Embryonic facial prominence (tissue), 1 donor: ENCODE data around the gene YKT6.

Source experiments
- DNase-seq: peaks from one replicate; pipeline ENCODE4 v3.0.0-alpha.2; 2016; ENCODE audit errors: extremely low spot score

Gene YKT6

DNA sequence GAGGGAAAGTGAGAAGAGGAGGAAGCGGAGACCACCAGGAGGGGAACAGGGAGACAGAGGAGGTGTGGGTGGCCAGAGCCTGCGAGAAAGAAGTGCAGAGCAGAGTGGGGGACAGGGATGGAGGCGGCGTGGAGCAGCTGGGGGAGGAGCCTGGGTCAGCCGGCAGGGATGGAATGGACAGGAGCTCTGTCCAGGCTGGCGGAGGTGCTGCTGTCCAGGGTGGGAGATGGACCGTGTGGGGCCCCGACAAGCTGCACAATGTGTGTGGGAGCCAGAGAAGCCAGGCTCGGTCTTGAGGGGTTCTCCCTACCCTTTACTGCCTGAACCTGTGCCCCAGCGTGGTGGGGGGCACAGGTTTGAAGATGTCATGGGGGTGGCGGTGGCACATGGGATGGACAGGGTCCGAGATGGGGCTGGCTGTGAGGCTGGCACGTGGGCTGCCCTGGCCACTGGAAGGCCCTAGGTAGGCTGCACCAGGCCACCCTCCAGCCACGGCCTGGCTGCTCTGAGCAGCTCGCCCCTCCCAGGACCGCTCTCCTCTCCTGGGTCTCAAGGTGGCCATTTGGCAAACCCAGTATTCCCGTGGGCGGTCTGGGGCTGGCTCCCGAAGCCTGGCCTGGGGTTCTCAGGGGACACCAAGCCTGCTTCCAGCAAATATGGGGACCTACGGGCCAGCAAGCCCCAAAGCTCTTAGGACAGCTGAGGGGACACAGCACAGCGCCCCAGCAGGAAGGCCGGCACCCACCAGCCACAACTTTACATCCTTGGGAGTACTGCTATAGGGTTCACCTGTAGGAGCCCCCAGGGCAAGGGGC is 32.3 kb downstream of the YKT6 start:
- no peak for DNase-seq

DNA sequence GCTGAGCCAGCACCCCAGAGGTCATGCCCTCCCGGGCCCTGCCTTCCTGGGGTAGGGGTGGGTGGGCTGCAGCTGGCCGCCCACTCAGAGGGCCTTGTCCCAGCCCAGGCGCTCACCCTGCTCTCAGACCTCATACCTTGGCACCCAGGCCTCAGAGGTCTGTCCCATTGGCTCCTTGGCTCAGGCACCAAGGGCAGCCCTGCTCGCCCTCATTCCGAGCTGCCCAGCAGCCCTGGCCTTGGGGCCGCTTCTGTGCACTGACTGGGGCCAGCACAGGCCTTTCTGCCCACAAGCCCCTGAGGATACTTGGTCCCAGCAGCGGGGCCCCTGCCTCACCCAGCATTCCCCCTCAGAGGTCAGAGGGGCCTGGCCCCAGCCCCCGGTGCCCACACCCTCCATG is 34.3 kb downstream of the YKT6 start:
- DNase-seq, result no peak

DNA sequence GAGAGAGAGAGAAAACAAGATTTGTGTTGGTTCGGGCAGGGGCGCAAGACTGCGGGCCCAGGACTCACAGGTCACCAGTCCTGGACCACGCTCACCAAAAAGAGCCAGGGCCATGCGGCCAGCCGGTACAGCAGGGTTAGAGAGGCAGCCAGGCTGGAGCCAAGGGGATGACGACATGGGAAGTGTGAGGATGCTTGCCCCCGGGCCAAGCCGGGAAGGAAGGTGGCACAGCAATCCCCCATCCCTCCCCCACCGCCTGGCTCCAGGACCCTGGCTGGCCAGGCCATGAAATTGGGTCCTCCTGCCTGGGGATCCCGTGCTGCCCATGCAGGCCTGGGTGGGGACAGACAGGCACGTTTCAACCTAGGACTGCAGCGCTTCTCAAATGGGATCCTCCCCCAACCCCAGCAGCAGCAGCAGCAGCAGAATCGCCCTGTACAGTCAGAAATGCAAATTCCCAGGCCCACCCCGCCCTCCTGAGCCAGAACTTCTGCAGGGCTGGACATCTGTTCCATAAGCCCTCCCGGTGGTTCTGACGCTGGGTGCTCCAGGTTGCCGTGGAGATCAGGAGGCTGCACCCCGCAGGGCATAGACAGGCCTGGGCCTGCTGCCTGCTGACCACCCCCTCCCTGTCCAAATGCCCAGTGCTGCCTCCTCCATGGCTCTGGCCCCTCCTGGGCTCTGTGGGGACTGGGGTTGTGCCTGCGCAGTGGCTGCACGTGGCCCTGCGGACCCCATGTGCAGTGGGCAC is 35.0 kb downstream of the YKT6 start:
- DNase-seq, result no peak

DNA sequence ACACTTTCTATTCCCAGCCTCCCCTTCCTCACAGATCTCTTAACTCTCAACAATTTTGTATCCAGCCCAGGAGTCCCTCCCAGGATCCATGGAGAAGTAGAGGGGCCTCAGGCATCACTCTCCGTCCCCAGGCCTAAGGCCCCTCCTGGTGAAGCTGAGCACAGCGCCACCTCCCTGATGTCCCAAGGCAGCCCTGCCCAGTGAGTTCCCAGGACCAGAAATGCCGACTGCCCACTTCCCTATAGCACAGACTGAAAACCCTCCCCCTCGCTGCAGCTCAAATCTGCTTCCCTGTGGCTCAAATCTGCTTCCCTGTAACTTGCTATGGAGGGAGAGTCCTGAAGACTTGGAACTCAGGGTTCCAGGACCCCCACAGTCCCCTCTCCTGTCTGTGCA is 35.6 kb downstream of the YKT6 start:
- no peak for DNase-seq

DNA sequence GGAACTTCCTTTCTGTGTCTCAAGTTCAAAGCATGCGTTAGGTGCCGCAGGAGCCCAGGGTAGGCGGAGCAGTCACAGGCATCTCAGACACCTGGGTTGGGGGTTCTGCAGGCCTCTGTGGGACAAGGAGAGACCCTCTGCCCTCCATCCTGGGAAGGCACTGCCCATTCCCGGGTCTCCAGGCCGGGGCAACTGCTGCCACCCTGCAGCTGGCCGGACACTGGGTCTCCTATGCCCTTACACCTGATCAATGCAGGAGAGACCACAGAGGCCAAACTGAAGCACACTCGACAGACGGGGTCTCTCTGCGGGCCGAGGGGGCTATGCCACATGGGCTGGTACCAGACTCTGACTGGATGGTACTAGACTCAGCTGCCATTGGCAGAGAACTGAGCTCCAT is 36.9 kb downstream of the YKT6 start:
- DNase-seq, result no peak

DNA sequence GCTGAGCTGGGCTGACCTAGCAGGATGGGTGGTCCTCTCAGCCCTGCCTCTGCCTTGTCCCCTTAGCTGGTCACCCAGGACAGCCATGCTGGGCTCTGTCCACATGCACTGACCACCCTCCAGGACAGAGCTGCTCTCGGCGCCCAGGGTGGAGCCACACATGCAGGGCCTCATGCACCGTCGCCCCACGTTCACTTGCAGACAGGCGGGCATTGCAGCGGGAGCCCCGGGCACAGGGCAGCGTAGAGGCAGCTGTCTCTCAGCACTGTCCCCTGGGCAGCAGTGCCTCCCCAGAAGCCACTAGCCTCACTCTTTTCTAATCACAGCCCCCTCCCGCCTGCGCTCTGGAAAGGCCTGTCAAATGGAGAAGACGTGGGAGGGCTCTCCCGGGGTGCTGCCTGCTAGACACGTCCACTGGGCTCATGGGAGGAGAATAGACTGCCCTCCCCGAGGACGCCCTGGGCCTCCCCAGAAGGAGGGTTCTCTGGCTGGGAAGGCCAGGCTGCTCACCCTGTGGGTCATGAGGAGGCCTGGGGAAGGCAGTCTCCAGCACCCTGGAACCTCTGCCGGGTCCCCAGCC is 37.4 kb downstream of the YKT6 start:
- no peak for DNase-seq

DNA sequence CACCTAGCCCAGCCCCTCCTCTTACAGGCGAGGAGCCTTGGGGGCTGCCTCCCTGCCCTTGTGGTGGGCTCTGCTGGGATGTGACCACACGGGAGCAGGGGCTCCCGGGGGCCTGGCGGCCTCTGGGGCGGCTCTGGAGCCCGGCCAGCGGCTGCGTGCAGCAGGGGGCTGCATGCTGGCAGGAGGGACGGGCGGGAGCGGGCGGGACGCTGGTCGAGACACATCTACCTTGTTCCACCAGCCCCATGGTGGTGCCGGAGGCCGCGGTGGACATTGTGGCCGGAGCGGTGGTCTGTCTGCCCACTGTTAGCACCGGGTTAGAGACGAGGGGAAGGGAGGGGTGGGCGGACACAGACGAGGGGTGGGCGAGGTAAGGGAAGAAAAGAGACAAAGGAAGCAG is 38.6 kb downstream of the YKT6 start:
- no peak for DNase-seq

DNA sequence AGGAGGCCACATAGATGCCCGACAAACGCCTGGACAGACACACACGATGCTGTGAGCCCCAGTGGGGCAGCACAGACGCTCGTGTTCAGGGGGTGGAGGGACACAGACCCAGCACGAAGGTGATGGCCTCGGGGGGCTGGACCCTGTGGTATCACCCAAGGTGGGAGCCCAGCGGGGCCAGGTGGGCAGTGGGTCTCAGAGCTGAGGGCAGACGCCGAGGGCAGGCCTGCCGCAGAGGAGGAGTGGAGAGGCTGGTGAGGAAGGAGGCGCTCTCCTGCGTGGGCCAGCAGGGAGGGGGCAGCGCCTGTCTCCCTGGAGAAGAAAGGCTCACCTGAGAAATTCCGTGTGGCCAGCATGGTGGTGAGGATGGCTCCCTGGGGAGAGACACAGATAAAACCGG is 39.6 kb downstream of the YKT6 start:
- DNase-seq, result no peak

DNA sequence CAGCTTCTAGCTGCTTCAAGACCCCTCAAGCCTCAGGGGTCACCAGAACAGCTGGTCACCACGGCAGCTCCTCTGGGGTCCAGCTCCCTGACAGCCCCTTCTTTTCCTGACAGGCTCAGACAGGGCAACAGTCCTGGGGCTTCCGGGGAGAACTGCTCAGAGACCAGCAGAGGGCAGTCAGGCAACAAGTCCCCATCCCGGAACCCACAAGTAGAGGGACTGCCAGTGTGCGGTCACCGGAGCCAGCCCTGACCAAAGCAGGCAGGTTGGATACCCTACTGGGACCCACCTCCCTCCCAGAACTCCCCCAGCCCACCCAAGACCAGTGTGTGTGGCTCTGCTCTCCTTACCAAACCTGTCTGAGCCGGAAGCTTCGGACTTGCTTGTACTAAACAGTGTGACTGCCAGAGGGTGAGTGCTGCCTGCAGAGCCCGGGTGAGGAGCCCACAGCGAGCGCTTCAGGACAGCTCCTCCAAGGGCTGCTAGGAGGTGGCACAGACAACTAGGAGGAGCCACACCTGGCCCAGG is 40.3 kb downstream of the YKT6 start:
- DNase-seq, result no peak

DNA sequence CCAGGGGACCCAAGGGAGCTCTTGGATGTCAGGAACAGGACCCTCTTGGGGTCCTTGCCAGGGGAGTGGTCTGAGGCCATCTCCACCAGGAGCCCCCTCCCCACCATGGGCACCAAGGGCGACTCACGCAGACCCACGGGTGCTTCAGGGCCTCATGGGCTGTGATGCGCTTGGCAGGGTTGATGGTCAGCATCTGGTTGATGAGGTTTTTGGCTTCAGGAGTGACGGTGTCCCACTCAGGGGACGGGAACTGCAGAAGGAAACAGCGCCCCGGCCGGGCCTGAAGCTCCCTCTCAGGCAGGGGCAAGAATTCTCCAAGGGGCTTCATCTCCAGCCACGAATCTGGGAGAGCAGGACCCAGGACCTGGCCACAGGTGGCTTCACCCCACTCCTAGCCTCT is 41.3 kb downstream of the YKT6 start:
- DNase-seq, result no peak

DNA sequence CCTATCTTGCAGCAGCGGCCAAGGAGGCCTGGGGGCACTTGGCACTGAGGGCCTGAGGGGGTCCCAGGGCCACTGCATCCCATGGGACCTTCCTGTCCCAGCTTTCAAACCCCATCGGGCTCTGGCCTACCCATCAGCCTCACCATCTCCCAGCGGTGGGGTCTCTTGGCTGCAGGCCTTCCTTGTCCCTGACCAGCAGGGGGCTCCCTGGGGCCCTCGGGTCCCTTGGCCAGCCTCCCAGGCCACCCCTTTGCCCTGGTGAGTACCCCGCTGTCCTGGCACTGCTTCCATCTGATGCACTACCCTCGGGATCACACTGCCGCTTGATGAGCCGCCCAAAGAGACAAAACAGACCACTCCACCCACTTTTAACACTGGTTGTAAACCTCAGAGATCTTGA is 43.5 kb downstream of the YKT6 start:
- no peak for DNase-seq

DNA sequence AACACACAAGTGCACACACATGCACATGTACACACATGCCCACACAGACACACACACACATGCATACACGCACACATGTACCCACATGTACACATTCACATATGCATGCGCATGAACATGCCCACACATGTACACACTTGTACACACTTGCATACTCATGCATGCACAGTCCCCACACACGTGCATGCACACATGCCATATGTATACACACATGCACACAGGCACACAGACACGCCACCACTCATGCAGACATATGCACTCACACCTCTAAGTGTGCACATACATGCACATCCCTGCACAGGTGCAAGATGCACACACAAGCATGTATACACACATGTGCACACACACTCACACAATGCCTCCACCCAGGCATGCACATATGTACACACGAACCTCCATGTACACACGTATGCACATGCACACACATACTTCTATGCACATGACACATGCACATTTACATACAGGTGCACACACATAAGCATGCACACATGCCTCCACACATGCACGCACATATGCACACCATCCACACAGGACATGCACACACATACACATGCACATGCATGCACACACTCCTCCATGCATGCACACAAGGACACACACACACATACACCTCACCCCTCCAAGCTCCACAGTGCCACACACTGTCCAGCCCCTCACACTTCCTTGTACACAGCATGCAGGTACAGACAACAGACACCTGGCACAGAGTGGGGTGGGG is 45.8 kb downstream of the YKT6 start:
- DNase-seq, result no peak

DNA sequence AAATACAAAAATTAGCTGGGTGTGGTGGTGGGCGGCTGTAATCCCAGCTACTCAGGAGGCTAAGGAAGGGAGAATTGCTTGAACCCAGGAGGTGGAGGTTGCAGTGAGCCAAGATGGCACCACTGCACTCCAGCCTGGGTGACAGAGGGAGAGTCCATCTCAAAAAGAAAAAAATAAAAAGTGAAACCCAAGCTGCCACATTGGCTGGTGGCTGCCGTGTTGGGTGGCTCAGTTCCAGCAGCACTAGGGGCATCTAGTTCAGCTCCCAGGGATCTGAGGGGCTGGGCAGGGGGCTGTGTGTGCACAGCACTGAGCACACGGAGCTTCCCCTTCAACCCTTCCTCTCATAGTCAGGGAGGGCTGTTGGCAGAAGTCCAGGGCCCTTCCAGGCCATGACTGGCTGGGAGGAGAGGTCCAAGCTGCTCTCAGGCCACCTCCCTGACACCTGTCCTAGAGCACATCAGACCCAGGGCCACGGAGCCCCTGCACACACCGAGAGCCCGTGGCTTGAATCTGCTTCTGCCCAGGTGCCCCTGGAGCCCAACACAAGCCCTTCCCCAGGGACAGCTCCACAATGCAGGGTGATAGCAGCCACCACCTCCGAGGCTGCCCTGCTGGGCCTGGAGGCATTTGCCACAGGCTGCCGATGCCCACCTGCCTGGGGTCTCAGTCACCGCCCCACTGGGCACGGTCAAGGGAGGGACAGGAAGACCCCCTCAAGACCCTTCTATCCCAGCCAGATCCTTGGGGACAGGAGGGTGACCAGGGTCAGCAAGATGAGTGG is 47.3 kb downstream of the YKT6 start:
- DNase-seq, result no peak

DNA sequence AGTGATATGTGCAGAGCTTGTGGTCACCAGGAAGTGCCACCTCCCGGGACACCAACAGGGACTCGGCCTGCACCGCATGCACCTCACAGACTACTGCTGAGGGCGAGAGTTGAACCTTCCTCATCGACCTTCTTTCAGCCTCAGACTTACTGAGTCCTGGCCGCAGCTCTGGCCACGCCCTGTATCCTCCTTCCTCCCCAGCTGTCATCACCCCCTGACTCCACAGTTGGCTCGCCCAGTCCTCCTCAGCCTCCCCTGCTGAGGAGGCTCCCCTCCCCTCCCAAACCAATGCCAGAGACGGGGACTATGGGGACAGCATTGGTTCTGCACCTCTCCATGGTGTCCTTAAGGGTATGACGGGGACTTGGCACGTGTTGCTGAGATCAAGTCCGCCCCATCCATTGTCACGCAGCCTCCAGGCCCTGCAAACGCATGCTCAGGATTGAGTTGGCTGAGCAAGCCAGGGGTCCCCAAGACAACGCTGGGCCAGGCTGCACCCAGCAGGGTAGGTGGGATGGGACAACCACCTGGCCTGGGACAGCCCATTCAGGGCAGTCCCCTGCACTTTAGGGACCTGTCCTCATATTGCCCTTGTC is 49.0 kb downstream of the YKT6 start:
- no peak for DNase-seq

DNA sequence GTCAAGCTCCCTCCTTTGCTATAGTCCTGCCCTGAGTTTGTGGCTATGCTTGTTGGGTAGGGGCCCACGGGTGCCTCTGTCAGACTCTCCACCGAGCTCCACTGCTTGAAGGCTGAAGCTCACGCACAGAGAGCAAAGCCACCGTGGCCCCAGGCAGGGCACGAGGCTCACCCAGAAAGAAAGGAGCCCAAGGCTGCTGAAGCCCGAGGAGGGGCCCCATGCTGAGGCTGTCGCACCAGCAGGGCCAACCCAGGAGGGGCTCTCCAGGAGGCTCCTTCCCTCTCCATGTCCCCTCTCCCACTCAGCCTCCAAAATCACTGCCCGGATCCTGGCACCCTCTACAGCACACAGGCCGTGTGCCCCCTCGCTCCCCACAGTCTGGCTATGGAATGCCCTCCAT is 50.5 kb downstream of the YKT6 start:
- no peak for DNase-seq

DNA sequence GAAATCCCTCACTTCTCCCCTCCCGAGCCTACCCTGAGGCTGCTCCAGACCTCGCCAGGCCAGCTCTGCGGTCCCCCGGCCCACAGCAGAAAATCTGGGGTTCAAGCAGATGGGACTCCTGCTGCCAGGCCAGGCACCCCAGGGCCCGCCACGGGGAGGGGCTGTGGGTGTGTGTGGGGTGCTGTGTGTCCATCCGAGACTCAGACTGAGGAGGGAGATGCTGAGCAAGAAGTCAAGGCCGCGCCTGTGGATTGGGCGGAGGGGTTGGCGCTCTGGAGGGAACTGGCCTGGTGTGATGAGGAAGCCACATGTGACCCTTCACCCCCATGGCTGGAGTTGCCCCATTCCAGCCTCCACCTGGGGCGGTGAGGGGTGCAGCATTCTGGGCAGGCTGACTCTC is 51.1 kb downstream of the YKT6 start:
- DNase-seq, result no peak

DNA sequence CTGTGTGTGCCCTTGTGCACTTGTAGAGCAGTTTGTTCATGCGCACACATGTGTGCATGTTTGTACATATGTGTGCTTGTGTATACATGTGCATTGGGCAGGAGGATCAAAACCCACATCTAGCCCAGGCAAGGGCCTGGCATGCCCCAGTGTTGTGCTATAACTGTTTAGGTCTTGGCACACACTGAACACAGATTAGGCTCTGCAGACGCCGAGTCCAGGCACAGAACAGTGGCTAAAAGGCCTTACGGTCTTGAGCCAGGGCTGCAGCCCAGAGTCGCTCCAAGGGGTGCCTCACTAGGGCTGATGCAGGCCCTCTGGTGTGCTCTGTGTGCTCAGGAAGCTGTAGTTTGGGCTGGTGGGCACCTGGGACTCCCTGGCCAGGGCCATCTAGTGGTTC is 55.7 kb downstream of the YKT6 start:
- DNase-seq, result no peak

DNA sequence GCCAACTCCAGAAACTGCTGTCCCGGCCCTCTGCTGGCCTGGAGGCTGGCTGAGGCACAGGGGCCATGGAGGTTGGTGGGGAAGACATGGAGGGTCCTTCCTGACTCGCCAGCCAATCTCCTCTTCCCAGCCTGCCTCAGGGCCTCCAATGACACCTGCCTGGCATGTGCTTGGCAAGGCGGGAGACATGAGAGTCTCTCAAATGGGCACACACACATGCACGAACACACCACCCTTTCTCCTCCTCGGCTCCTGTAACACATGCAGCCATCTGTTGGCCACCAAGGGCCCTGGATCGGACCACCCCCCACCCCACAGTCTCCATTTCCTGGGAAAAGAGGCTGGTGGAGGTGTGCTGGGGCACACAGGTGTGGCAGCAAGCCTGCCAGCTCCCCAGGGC is 56.4 kb downstream of the YKT6 start:
- DNase-seq, result no peak

DNA sequence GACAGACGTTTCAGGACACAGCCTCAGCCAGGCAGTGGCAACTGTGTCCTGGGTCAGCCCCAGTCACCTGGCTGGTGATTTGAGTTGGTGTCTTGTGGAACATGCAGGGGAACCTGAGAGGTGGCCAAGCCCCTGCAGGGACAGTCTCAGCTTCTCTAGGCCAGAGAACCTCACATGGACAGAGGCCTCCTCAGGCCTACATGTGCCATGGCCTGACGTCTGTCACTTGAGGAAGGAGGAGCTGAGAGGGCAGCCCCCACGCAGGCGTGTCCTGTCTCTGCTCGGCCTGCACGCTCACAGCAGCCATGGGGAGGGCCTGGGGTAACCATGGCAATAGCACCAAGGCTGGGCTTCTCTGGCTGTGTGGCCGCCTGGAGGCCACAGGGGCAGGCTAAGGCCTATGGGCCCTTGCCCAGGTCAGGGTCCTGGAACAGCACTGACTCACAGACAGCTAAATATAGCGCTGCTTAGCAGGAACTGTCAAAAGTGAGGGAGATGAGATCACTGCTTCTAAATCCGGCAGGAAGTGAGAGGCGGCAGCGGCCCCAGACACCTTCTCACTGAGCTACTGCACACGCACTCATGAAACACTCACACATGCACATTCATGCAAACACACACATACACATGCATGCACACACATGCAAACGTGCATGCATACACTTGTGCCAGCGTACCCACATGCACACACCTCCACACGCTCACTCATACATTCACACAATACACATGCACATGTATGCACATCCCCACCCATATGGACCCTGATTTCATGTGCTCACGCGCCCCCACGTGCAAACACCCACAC is 57.0 kb downstream of the YKT6 start:
- no peak for DNase-seq

DNA sequence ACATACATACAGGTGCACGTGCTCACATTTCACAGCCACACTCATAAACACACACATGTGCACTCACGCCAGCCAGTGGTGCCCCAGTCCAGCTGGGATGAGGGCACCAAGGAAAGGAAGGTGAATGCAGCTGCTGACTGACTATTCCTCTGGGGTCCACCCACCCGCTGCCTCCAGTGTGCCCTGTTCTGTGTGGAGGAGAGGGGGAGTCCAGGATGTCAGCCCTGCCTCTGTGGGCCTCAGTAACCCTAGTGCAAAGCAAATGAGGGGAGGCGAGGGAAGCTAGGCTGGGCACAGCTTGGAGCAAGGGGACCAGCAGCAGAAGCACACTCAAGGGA is 57.6 kb downstream of the YKT6 start:
- no peak for DNase-seq
